Adipose tissue (tissue), 3 donors: ENCODE results near the gene MAB21L1. TPM values are rescaled to one million over a fixed set of nuclear protein-coding genes. Genes with fewer than 3 reads are reported as not detected.

ENCODE experiments used
- H3K27ac ChIP-seq: one replicate; pipeline ENCODE4 v1.5.1; 2013; ENCODE audit warnings: low read depth, low read length
- WGBS, 3 donors: extraction: QIAGEN DNeasy Blood & Tissue Kit; methylation state at CpG; one replicate each; pipeline ENCODE4 v1.1.7; 2013; 5-methylcytosine and 5-hydroxymethylcytosine counted together
- polyA plus RNA-seq, 3 donors: library from polyadenylated mRNA; stranded (reverse); fragments of 200-250 nt; gene quantifications; one replicate each; pipeline ENCODE4 v1.2.3, GENCODE V29; 2013
- donor health status: healthy with polysubstance abuse.
- donor health status: Bipolar disorder and iron deficiency.
- donor health status: healthy.

Gene MAB21L1
- polyA plus RNA-seq, 3 donors: 0.13 to 0.70 (median 0.22) TPM

DNA sequence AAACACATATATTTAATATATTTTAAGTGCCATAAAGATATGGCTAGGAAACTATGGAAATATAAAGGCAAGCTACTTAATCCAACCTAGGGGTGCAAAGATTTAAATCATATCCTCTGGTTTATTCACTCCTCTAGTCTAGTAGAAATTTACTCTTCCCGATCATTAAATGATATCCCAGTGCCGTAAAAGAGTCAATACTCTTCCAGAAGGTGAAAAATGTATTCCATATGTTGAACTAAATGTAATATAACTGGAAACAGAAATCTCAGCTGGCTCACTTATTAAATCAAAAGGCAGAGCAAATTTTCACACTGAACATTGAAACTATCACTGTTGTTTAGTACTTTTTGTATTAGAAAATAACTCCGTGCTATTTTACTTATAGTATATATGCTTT is 11.1 kb downstream of the MAB21L1 start:
- no peak overlapping the region for H3K27ac ChIP-seq
- WGBS, 3 donors: 95 to 98% (median 96%) methylated on average over 3 of the region's 3 CpGs

DNA sequence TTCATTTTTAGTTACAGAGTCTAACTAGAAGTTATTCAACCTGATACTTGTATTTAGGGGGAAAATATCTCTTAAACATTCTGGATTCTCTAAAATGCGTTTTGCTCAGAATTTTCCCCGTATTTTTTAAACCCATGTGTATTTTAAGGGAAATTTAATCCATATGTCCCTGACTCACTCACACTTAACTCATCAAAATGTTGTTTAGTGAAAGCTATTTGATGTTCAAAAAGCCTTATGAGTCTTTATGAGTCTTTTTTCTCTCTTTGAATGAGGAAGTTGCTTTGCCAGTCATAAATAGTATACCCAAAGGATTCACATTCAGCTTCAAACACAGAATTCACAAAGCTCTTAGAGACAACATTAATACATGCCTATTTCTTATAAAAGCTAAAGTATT is 16.4 kb downstream of the MAB21L1 start:
- 88 to 92% (median 92%) methylated on average over 2 of the region's 2 CpGs for WGBS, 3 donors
- H3K27ac ChIP-seq: no peak overlapping the region

DNA sequence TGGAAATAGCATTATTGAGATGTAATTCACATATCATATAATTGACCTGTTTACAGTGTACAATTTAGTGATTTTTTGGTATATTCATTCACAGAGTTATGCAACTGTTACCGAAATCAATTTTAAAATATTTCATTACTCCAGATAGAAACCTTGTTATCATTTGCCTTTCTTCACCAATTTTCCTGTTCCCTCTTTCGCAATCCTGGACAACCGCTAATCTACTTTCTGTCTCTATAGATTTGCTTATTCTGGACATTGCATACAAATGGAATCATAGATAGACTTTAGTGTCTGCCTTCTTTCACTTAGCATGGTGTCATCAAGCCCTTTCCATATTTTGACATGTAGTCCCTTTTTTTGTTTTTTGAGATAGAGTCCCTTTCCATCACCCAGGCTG is 19.2 kb downstream of the MAB21L1 start:
- H3K27ac ChIP-seq: no peak overlapping the region
- WGBS, 3 donors: 91 to 95% (median 91%) methylated on average over 3 of the region's 3 CpGs

DNA sequence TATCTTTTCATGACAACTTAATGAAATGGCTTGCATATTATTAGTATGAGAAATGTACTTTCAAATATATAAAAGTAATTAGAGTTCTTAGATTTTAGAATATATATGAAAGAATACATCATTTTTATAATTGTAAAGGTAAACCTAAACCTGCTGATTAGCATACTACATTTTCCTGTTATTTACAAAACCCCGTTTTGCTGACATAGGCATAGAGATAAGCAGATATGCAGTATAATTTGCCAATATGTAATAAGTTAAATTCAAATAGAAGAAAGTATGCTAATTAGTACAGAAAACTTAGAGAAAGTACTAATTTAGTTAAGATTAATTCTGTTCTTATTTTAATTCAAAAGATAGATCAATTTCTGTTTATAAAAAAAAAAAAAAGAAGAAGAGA is 21.5 kb downstream of the MAB21L1 start:
- WGBS, 3 donors: 64 to 88% (median 88%) methylated on average over 1 of the region's 1 CpG
- no peak overlapping the region for H3K27ac ChIP-seq

DNA sequence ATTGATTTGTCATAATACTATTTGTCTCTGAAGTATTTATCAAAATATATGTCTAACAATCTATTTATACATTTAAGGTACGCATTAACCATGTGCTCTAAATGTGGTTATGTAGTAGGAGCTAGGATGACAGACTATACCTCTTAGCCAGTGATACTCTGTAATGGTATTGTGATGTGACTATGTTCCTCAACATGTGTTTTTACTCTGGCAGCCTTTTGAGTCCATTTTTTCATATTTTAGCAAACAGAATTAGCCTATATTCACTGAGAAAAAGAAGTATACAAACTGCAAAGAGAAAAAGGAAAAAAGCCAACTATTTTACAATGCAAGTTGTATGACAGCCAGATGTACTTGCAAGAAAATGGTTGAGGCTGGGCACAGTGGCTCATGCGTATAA is 26.7 kb downstream of the MAB21L1 start:
- no peak overlapping the region for H3K27ac ChIP-seq
- 87 to 89% (median 87%) methylated on average over 2 of the region's 2 CpGs for WGBS, 3 donors

DNA sequence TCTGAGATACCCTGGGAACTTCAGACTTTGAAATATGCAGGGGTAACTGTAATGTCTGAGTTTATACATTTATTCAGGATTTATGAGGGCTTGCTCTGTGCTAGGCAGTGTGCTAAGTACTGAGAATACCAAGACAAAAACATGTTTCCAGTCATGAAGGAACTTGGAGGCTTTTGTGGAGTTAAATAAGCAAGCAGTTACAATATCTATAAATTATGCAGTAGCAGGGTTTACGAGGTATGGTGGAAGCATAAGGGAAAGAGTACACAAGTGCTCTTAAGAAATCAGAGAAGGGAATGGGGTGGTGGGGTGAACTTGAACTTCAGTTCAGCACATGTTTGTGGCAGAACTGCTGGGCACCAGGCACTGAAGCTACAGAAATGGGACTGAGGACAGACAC is 28.0 kb downstream of the MAB21L1 start:
- WGBS, 3 donors: 77 to 84% (median 81%) methylated on average over 1 of the region's 1 CpG
- no peak overlapping the region for H3K27ac ChIP-seq
